ENCODE measurements around the gene MRPL42. TPM values are rescaled to one million over a fixed set of nuclear protein-coding genes. Genes with fewer than 3 reads are reported as not detected.

MRPL42 gene
- total RNA-seq, 2 donors from 2014 or later, result 33.9 to 57.8 TPM

DNA sequence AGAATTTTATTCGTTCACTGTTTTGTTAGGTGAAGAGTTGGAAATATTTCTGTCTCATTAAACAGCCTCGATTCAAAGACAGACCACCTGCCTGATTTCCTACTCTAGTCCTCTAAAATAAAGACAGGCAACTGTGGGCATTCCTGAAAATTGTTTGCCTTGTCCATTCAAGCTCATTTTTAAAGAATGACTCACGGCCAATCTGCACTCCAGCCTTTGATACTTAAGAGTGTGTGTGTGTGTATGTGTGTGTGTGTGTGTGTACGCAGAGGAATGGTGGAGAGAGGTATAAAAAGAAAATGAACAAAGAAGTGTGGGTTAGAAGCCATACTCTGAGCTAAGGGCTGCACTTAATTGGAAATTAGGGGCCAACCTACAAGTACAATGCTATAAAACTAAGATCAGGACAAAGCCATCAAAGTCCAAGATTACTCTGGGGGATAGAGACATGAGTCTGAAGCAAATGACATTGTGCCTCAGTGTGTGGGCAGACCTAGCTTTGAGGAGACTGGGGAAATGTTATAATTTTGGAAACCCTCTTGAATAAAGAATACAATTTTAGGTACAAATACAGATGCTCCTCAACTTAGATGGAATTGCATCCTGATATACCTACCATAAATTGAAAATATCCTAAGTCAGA, 59.6 kb downstream of the MRPL42 start:
- DNase-seq (ENCODE audit: low spot score), result no peak
- H3K27ac ChIP-seq, result no peak overlapping the region
- TF ChIP-seq CTCF (IDR thresholded peaks at IDR 0.05), result no peak

DNA sequence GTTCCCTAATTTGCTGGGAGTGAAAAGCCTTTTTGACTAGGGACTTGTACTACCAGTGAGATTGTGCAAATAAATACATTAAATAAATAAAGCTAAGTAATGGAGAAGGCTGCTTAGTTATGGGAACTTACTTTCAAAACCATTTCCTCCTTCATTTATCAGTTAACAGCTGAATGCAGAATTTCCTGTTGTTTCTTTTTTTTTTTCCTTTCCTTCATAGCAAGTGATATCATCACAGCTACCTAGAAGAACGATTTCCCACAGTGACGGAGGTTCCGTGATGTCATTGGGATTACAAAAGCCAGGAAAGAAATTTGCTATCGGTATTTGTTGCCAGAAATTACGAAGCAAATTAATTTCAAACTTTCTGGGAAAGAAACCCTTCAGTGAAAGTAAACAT, 63.0 kb downstream of the MRPL42 start:
- Histone ChIP-seq H3K27ac (no peak overlapping the region), H3K9me3 (no peaks in the 10 kb centered on the region), H3K4me1 (no peaks in the 10 kb centered on the region), H3K36me3 (no peaks in the 10 kb centered on the region), H3K27me3 (no peaks in the 10 kb centered on the region), H3K4me3 (no peak overlapping the region)
- DNase-seq (ENCODE audit: low spot score), result no peak
- no peak for TF ChIP-seq CTCF (IDR thresholded peaks at IDR 0.05)

More for the DNA sequence above, 59.6 kb downstream of the MRPL42 start:
- H3K4me3 ChIP-seq, result no peak overlapping the region
- H3K4me1 ChIP-seq, result no peaks in the 10 kb centered on the region
- no peaks in the 10 kb centered on the region for H3K36me3 ChIP-seq
- no peaks in the 10 kb centered on the region for H3K27me3 ChIP-seq
- H3K9me3 ChIP-seq, result no peaks in the 10 kb centered on the region

GRCh38 chr12:93533310-93533709, 66.0 kb downstream of the MRPL42 start:
- Histone ChIP-seq H3K9me3 (no peaks in the 10 kb centered on the region), H3K27ac (no peak overlapping the region), H3K27me3 (no peaks in the 10 kb centered on the region), H3K4me1 (peaks cover 0 to 5% of the 10 kb centered on the region in 2 donors), H3K4me3 (no peak overlapping the region), H3K36me3 (no peaks in the 10 kb centered on the region)
- TF ChIP-seq CTCF (IDR thresholded peaks at IDR 0.05), result no peak
- DNase-seq (ENCODE audit: low spot score), result no peak

- Histone ChIP-seq H3K27me3 (no peaks in the 10 kb centered on the region), H3K4me3 (no peak overlapping the region), H3K9me3 (no peaks in the 10 kb centered on the region), H3K27ac (peak overlapping the region in 1 of 2 donors; percentile 73), H3K36me3 (no peaks in the 10 kb centered on the region), H3K4me1 (peaks cover 0 to 5% of the 10 kb centered on the region in 2 donors)
- no peak for TF ChIP-seq CTCF (IDR thresholded peaks at IDR 0.05)
- DNase-seq (ENCODE audit: low spot score), result no peak
Measured at GRCh38 chr12:93536111-93536765, 68.9 kb downstream of the MRPL42 start.

- H3K9me3 ChIP-seq, result no peaks in the 10 kb centered on the region
- no peak overlapping the region for H3K4me3 ChIP-seq
Measured at GRCh38 chr12:93536766-93537488, 69.6 kb downstream of the MRPL42 start.

More at GRCh38 chr12:93536766-93537488, 69.6 kb downstream of the MRPL42 start:
- peaks cover 0 to 5% of the 10 kb centered on the region in 2 donors for H3K4me1 ChIP-seq
- H3K27me3 ChIP-seq, result no peaks in the 10 kb centered on the region
- TF ChIP-seq CTCF (IDR thresholded peaks at IDR 0.05), result no peak
- no peak for DNase-seq (ENCODE audit: low spot score)
- H3K27ac ChIP-seq, result peak overlapping the region in 1 of 2 donors; percentile 73
- H3K36me3 ChIP-seq, result no peaks in the 10 kb centered on the region
